Stimulated activated CD4-positive, alpha-beta T cell treated with anti-CD3 and anti-CD28 coated beads, Interleukin-15, amount 100 ng/mL, for 1 hour (primary cell): ENCODE measurements around the gene ETHE1.

Source experiments
- DNase-seq, 2 donors: peaks; one replicate each; pipeline ENCODE4 v3.0.0-alpha.2; 2020; ENCODE audit warnings: low read depth in 1 of 2, low spot score in 1 of 2

Gene ETHE1

GRCh38 chr19:43495082-43495481, 31.9 kb downstream of the ETHE1 start:
- no peak for DNase-seq

DNA sequence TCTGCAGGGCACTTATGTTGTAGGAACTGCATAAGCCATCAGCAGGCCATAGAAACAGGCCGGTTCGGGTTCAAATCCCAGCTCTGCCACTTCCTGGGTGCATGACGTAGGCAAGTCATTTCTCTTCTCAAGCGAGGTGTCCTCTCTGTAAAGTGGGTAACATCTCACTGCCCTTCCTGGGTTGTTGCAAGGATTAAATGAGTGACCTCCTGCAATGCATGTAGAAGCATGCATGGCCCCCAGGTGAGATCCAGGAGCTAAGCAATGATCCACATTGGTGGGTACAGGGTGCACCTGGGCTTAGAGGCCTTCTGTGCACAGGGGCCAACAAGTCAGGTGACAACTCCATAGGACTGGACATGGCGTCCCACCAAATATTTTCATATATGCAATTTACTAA, 36.2 kb downstream of the ETHE1 start:
- no peak for DNase-seq

- DNase-seq: no peak
Measured at GRCh38 chr19:43489979-43490599, 36.9 kb downstream of the ETHE1 start.

- no peak for DNase-seq
Measured at GRCh38 chr19:43489310-43489709, 37.7 kb downstream of the ETHE1 start.

DNA sequence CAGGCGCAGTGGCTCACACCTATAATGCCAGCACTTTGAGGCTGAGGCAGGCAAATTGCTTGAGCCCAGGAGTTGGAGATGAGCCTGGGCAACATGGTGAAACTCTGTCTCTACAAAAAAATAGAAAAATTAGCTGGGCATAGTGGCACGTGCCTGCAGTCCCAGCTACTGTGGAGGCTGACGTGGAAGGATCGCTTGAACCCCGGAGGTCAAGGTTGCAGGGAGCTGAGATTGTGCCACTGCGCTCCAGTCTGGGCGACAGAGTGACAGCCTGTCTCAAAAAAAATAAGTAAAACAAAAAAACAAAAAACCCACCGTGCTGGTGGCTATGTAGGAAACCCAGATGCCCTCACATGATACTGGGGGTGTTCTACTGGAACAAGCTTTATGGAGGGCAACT, 38.8 kb downstream of the ETHE1 start:
- no peak for DNase-seq

- DNase-seq: no peak
Measured at GRCh38 chr19:43486412-43486811, 40.6 kb downstream of the ETHE1 start.

DNA sequence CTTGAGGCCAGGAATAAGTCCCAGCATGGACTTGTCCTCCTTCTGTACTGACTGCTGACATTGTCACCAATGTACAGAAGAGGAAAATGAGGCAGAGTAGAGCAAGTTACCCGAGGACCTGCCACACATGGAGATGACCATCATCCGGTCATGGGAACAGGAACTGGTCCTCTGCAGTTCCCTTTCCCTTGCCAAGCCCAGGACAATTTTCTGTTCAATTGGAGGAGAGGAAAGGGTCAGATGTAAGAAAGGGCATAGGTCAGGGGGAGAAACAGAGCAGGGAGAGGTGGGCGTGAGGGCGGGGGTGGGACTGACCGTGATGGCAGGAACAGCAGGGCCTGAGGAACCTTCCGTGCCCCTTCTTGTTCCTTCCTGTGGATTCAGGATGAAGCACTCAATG, 41.0 kb downstream of the ETHE1 start:
- no peak for DNase-seq

DNA sequence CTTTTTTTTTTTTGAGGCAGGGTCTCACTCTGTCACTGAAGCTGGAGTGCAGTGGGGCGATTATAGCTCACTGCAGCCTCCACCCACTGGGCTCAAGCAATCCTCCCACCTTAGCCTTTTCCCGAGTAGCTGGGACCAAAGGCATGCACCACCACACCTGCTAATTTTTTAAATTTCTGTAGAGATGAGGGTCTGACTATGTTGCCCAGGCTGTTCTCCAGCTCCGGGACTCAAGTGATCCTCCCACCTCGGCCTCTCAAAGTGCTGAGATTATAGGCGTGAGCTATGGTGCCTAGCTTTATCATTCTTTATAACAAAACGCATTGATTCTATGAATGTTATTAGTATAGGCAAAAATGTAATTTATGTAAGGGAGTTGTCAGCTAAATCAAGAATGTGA, 43.7 kb downstream of the ETHE1 start:
- DNase-seq: no peak

DNA sequence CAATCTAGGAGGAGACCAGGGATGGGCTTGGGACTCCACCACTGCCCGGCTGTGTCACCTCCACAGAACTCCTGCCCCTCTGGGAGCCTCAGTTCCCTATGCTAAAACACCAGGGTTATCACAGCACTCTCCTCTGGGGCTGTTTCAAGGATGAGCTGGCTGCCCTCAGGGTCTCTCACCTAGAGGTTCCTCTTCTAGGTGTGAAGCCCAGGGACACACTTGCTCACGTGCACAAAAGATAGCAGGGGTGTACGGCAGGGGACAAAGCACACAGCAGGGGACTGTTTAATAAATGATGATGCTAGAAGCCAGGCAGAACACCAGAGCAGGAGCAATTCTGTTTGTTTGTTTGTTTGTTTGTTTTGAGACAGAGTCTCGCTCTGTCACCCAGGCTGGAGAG, 44.8 kb downstream of the ETHE1 start:
- DNase-seq: no peak

DNA sequence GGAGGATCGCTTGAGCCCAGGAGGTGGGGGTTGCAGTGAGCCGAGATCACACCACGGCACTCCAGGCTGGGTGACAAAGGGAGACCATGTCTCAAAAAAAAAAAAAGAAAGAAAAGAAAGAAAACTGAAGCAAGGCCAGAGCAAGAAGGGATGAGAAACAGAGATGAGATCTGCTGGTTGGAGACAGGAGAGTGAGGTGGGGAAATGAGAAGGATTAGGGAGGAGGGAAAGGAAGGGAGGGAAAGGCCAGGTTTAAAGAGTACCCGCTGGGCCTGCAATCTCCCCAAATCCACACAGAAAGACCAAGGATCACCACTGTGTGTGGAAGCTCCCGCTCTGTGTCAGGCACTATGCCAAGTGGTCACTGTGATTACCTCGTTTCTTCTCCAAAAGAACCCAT, 45.3 kb downstream of the ETHE1 start:
- no peak for DNase-seq

DNA sequence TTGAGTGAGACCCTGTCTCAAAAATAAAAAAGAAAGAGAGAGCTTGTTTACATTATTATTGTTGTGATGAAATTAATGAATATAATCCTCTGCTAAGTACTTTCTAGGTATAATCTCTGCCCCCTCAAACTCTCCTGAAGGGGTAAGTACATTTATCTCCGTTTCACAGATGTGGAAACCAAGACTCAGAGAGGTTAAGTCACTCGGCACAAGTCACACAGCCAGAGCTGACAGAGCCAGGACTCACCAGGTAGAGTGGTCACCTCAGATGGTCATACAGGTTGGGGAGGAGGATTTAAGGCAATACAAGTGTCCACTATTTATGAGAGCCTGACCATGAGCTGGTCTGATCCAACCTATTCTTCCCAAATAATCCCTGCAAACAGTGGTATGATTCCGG, 46.4 kb downstream of the ETHE1 start:
- no peak for DNase-seq

- DNase-seq: no peak
Measured at GRCh38 chr19:43479961-43480561, 46.9 kb downstream of the ETHE1 start.

DNA sequence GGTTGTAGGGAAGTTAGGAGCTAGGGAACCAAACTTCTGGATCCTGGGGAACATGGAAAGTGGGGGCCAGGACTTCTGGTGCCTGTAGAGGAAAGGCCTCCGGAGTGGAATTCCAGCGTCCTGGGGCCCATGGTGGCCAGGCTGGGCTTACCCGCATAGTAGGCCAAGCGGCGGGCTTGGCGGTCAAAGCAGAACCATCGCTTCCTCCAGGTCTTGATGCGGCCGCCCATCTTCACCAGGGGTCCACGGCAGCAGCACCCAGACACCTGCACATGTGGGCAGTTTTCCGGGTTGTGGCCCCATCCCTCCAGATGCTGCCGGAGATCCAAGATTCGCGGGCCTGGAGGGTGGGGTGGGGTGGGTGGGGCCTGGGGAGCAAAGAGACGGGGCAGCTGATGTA, 47.8 kb downstream of the ETHE1 start:
- DNase-seq: no peak

- no peak for DNase-seq
Measured at GRCh38 chr19:43478323-43478722, 48.7 kb downstream of the ETHE1 start.

DNA sequence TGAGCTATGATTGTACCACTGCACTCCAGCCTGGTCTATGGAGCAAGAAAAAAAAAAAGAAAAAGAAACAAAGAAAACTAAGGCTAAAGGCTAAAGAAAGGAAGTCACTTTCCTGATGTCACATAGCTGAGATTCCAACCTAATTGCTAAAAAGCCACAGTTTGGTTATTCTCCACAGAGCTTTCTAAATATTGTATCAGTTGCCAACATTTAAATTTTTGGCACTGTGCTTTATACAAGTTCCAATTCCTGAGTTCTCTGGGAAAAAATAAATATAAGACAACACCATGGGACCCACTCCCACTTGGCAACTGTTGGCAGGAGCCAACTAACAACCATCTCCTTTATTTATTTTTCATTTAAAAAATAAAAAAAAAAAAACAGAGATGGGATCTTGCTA, 50.4 kb downstream of the ETHE1 start:
- no peak for DNase-seq

DNA sequence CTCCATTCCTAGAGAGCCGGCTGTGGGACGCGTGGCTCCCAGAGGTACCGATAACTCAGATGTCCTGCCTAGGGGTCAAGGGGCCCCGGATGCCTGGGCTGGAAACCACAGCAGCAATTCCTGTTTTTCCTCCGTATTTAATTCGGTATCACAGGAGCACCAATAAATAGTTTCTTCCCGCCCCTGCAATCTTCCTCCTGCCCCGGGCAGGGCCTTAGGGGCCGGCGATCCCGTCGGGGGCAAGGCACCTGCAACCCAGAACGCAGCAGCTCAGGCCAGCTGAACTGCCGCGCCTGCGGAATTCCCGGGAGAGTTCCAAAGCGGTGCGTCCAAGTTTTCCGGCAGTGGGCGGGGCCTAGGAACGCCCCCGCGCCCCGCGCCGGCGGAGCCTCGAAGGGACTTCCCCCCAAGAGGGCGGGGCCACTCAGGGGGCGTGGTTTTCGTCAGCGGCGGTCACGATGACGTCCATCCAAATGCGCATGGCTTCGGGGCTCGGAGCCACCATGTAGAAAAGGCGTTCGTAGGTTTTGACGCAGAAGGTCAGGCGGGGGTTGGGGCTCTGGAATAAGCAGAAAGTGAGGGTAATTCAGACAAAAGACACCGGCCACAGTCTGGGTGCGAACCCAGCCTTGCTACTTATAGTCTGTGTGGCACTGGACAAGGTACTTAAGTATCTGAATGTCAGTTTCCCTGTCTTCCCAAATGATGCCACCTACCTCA, 51.9 kb downstream of the ETHE1 start:
- peak; percentile 84 to 96 for DNase-seq

DNA sequence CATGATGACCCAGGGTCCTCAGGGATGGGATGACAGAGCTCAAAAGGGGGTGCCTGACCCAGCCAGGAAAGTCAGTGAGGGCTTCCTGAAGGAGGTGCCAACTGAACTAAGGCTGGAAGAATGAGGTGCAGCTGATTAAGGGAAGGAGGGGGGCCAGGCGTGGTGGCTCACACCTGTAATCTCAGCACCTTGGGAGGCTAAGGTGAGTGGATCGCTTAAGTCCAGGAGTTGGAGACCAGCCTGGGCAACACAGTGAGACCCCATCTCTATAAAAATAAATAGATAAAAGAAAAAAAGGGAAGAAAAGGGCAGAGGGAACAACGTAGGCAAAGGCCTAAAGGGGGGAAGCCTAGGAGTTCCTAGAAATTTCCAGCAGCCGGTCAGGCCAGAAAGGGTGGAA, 52.5 kb downstream of the ETHE1 start:
- no peak for DNase-seq

- DNase-seq: no peak
Measured at GRCh38 chr19:43471091-43471490, 55.9 kb downstream of the ETHE1 start.

- DNase-seq: no peak
Measured at GRCh38 chr19:43470288-43470687, 56.7 kb downstream of the ETHE1 start.

GRCh38 chr19:43469160-43469480, 57.9 kb downstream of the ETHE1 start:
- no peak for DNase-seq

- DNase-seq: no peak
Measured at GRCh38 chr19:43468354-43469159, 58.4 kb downstream of the ETHE1 start.

DNA sequence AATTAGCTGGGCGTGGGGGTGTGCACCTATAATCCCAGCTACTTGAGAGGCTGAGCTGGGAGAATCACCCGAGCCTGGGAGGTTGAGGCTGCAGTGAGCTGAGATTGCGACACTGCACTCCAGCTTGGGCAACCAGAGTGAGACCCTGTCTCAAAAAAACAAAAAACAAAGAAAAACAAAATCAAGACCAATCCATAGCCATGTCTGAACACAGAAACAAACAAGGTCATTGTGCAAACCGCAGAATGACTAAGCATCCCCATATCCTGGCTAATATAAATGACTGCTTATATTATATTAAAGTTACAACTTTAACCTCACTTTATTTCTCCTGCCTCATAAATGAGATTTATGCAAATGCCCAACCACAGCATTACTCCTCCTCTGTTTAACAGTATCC, 59.3 kb downstream of the ETHE1 start:
- DNase-seq: no peak
